Measurements from ENCODE around the gene RSF1. TPM values are rescaled to one million over a fixed set of nuclear protein-coding genes. Genes with fewer than 3 reads are reported as not detected.

Gene RSF1
- total and polyA plus RNA-seq, 8 donors = 5.6 to 34.3 (median 22.9) TPM

DNA sequence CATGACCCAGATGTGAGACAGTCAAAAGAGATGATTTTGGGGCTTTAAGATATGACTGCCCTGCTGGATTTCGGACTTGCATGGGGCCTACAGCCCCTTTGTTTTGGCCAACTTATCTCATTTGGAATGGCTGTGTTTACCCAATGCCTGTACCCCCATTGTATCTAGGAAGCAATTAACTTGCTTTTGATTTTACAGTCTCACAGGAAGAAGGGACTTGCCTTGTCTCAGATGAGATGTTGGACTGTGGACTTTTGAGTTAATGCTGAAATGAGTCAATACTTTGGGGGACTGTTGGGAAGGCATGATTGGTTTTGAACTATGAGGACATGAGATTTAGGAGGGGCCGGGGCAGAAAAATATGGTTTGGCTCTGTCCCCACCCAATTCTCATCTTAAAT, 88.4 kb downstream of the RSF1 start:
- Histone ChIP-seq H3K9me3 (no peaks in the 10 kb centered on the region), H3K4me3 (no peak overlapping the region), H3K27me3 (no peaks in the 10 kb centered on the region), H3K36me3 (peaks cover 0 to 3% (median 0%) of the 10 kb centered on the region in 3 donors), H3K4me1 (no peaks in the 10 kb centered on the region), H3K27ac (no peak overlapping the region)
- 98 to 100% methylated on average over 2 of the region's 2 CpGs for WGBS, 2 donors
- intact Hi-C loops (cut with DNase I) = no loop called here
- TF ChIP-seq, protein P1, sequence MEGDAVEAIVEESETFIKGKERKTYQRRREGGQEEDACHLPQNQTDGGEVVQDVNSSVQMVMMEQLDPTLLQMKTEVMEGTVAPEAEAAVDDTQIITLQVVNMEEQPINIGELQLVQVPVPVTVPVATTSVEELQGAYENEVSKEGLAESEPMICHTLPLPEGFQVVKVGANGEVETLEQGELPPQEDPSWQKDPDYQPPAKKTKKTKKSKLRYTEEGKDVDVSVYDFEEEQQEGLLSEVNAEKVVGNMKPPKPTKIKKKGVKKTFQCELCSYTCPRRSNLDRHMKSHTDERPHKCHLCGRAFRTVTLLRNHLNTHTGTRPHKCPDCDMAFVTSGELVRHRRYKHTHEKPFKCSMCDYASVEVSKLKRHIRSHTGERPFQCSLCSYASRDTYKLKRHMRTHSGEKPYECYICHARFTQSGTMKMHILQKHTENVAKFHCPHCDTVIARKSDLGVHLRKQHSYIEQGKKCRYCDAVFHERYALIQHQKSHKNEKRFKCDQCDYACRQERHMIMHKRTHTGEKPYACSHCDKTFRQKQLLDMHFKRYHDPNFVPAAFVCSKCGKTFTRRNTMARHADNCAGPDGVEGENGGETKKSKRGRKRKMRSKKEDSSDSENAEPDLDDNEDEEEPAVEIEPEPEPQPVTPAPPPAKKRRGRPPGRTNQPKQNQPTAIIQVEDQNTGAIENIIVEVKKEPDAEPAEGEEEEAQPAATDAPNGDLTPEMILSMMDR (IDR thresholded peaks at IDR 0.05) = no peak
- ATAC-seq (no peak), FAIRE-seq (no peak), DNase-seq (no peak)

GRCh38 chr11:77730789-77731188, 89.7 kb downstream of the RSF1 start:
- H3K4me1 ChIP-seq = no peaks in the 10 kb centered on the region
- no peak overlapping the region for H3K27ac ChIP-seq
- no peak overlapping the region for H3K4me3 ChIP-seq
- TF ChIP-seq, protein P1 (IDR thresholded peaks at IDR 0.05) = no peak
- no peaks in the 10 kb centered on the region for H3K27me3 ChIP-seq
- no peaks in the 10 kb centered on the region for H3K9me3 ChIP-seq
- FAIRE-seq (no peak), DNase-seq (no peak), ATAC-seq (no peak)
- intact Hi-C loops (cut with DNase I) = no loop called here
- WGBS, 2 donors = 98 to 100% methylated on average over 3 of the region's 3 CpGs
- H3K36me3 ChIP-seq = peaks cover 0 to 3% (median 0%) of the 10 kb centered on the region in 3 donors

DNA sequence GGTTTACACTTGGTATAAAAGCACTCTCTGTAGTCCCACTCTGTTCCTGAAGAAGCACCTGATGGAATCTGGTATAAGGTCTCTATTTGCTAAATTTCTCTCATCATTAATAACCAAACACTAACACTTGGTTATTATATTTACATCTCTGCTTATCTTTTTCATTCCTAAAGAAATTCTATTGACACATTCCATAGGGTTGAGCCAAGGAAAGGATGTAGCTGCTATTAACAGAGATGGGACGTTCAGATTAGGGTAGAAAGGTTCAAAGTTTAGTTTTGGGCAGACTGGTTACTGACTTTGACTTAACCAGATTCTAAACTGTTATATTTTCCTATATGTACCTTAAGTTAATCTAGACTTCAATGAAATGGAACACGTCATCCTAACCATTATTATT, 91.5 kb downstream of the RSF1 start:
- FAIRE-seq (no peak), DNase-seq (no peak), ATAC-seq (no peak)
- WGBS, 2 donors = 86 to 92% methylated on average over 2 of the region's 2 CpGs
- H3K9me3 ChIP-seq = no peaks in the 10 kb centered on the region
- no peak overlapping the region for H3K4me3 ChIP-seq
- TF ChIP-seq, protein P1 (IDR thresholded peaks at IDR 0.05) = no peak
- intact Hi-C loops (cut with DNase I) = no loop called here
- H3K36me3 ChIP-seq = peaks cover 0 to 17% (median 0%) of the 10 kb centered on the region in 3 donors
- no peak overlapping the region for H3K27ac ChIP-seq
- H3K27me3 ChIP-seq = no peaks in the 10 kb centered on the region
- H3K4me1 ChIP-seq = no peaks in the 10 kb centered on the region

DNA sequence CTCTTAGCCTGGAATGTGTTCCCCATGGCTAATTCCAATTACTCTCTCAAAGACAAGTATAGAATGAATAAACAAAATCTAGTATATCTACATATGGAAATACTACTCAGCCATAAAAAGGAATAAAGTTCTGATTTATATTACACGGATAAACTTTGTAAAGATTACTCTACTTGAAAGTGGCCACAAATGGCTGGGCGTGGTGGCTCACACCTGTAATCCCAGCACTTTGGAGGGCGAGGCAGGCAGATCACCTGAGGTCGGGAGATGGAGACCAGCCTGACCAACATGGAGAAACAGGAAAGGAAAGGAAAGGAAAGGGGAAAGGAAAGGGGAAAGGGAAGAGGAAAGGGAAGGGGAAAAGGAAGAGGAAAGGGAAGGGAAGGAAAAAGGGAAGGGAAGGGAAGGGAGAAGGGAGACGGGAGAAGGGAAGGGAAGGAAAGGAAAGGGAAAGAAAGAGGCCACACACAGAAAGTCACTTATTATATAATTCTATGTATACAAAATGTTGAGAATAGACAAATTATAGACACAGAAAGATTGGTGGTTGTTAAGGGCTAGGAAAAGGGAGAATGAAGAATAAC, 92.2 kb downstream of the RSF1 start:
- Histone ChIP-seq H3K4me3 (no peak overlapping the region), H3K36me3 (peaks cover 0 to 14% (median 0%) of the 10 kb centered on the region in 3 donors), H3K4me1 (no peaks in the 10 kb centered on the region), H3K27ac (no peak overlapping the region), H3K9me3 (no peaks in the 10 kb centered on the region), H3K27me3 (no peaks in the 10 kb centered on the region)
- ATAC-seq (no peak), DNase-seq (no peak), FAIRE-seq (no peak)
- WGBS, 2 donors = 95% methylated on average over 5 of the region's 5 CpGs
- TF ChIP-seq, protein P1 (IDR thresholded peaks at IDR 0.05) = no peak
- intact Hi-C loops (cut with DNase I) = no loop called here

DNA sequence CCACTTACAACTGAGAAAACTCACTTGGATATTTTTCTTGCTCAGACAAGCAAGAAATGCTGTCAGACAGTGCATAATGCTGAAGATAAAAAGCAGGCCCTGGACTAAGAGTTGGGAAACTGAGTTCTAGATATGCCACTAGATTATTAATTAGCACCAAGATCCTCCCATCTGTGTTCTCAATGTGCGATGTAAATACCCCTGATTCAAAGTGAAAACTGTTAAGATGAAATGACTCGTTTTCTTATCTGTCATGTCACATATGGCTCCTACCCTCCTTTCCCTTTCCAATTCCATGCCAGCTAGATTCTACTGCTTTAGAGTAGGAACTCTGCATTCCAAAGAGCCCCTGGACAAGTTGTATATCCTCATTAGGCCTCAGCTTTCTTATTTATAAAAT, 94.0 kb downstream of the RSF1 start:
- no peak for ATAC-seq
- Histone ChIP-seq H3K9me3 (no peaks in the 10 kb centered on the region), H3K4me3 (no peak overlapping the region), H3K27me3 (no peaks in the 10 kb centered on the region), H3K4me1 (no peaks in the 10 kb centered on the region), H3K36me3 (peaks cover 0 to 14% (median 0%) of the 10 kb centered on the region in 3 donors), H3K27ac (no peak overlapping the region)
- no peak for DNase-seq
- 70 to 71% methylated on average over 2 of the region's 2 CpGs for WGBS, 2 donors
- FAIRE-seq = no peak
- TF ChIP-seq, protein P1 (IDR thresholded peaks at IDR 0.05) = no peak
- intact Hi-C loops (cut with DNase I) = no loop called here

Data from pancreas (tissue), 10 donors.